Astrocyte of the hippocampus (primary cell): Measurements from ENCODE around the gene B9D1.

Experiments used
- DNase-seq: peaks from one replicate; pipeline ENCODE4 v3.0.0; 2011; ENCODE audit warnings: low read depth, low spot score

B9D1 gene

GRCh38 chr17:19320876-19321275, 41.6 kb downstream of the B9D1 start:
- no peak for DNase-seq

GRCh38 chr17:19319771-19320505, 42.6 kb downstream of the B9D1 start:
- DNase-seq, result no peak

GRCh38 chr17:19318611-19319010, 43.9 kb downstream of the B9D1 start:
- no peak for DNase-seq

GRCh38 chr17:19317359-19318095, 45.0 kb downstream of the B9D1 start:
- DNase-seq, result peak; percentile 95

- DNase-seq, result peak; percentile 72
These were observed 45.7 kb downstream of the B9D1 start for GRCh38 chr17:19316761-19317358.

GRCh38 chr17:19315104-19315503, 47.4 kb downstream of the B9D1 start:
- no peak for DNase-seq

GRCh38 chr17:19313746-19314651, 48.5 kb downstream of the B9D1 start:
- no peak for DNase-seq

GRCh38 chr17:19313066-19313745, 49.3 kb downstream of the B9D1 start:
- DNase-seq, result no peak

GRCh38 chr17:19312406-19312805, 50.1 kb downstream of the B9D1 start:
- DNase-seq, result no peak

GRCh38 chr17:19311421-19312215, 50.9 kb downstream of the B9D1 start:
- no peak for DNase-seq

- DNase-seq, result no peak
These were observed 51.5 kb downstream of the B9D1 start for GRCh38 chr17:19311016-19311415.

GRCh38 chr17:19310151-19310550, 52.4 kb downstream of the B9D1 start:
- DNase-seq, result no peak

GRCh38 chr17:19309701-19310100, 52.8 kb downstream of the B9D1 start:
- DNase-seq, result no peak

- DNase-seq, result no peak
These were observed 54.1 kb downstream of the B9D1 start for GRCh38 chr17:19308398-19308797.

- DNase-seq, result no peak
These were observed 55.0 kb downstream of the B9D1 start for GRCh38 chr17:19307521-19307920.

GRCh38 chr17:19306160-19307111, 56.1 kb downstream of the B9D1 start:
- DNase-seq, result no peak

GRCh38 chr17:19305761-19306159, 56.8 kb downstream of the B9D1 start:
- DNase-seq, result no peak

- DNase-seq, result no peak
These were observed 57.3 kb downstream of the B9D1 start for GRCh38 chr17:19305256-19305655.

- DNase-seq, result no peak
These were observed 57.8 kb downstream of the B9D1 start for GRCh38 chr17:19304751-19305150.
